Keratinocyte (primary cell): ENCODE results near the gene MRPL44.

Experiments
- EZH2 ChIP-seq: IDR thresholded peaks from one replicate; pipeline ENCODE4 v1.6.1; 2012; ENCODE audit warnings: inconsistent platforms, mild to moderate bottlenecking, low read length, moderate library complexity
- TF ChIP-seq, protein P1 (sequence below), 3 experiments: IDR thresholded peaks in 1 of 3; conservative IDR thresholded peaks in 1 of 3; optimal IDR thresholded peaks in 1 of 3; 2 replicates in 2 of 3; 3 replicates in 1 of 3; pipeline versions ENCODE3 to v1.5.1; 2011; ENCODE audit warnings: low read length in 3 of 3, mild to moderate bottlenecking in 3 of 3, moderate library complexity in 2 of 3, control low read depth in 1 of 3, inconsistent platforms in 1 of 3; ENCODE audit not compliant: insufficient read depth in 2 of 3; ENCODE audit errors: extremely low read depth in 1 of 3

DNA sequence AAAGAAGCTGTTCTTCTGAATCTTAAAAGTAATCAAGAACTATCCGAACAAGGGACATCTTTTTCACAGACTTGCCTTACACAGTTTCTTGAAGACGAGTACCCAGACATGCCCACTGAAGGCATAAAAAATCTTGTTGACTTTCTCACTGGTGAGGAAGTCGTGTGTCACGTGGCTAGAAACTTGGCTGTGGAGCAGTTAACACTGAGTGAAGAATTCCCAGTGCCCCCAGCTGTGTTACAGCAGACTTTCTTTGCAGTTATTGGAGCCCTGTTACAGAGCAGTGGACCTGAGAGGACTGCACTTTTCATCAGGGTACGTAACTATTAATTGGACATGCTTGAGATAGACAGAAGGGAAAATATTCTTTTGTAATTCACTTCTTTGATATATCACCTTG is 2.4 kb downstream of the MRPL44 start:
- TF ChIP-seq, protein P1, sequence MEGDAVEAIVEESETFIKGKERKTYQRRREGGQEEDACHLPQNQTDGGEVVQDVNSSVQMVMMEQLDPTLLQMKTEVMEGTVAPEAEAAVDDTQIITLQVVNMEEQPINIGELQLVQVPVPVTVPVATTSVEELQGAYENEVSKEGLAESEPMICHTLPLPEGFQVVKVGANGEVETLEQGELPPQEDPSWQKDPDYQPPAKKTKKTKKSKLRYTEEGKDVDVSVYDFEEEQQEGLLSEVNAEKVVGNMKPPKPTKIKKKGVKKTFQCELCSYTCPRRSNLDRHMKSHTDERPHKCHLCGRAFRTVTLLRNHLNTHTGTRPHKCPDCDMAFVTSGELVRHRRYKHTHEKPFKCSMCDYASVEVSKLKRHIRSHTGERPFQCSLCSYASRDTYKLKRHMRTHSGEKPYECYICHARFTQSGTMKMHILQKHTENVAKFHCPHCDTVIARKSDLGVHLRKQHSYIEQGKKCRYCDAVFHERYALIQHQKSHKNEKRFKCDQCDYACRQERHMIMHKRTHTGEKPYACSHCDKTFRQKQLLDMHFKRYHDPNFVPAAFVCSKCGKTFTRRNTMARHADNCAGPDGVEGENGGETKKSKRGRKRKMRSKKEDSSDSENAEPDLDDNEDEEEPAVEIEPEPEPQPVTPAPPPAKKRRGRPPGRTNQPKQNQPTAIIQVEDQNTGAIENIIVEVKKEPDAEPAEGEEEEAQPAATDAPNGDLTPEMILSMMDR (optimal IDR thresholded peaks at IDR 0.05 in 1 of 3, IDR thresholded peaks at IDR 0.05 in 1 of 3, conservative IDR thresholded peaks at IDR 0.05 in 1 of 3; ENCODE audit: extremely low read depth in 1 of 3, insufficient read depth in 2 of 3, low read length in 3 of 3), result no peak
- TF ChIP-seq EZH2, result no peak
